ENCODE measurements around the gene MIAT.

- TF ChIP-seq GATA2 (IDR thresholded peaks at IDR 0.05; ENCODE audit: low read depth, low read length) (no peak), GATA3 (IDR thresholded peaks at IDR 0.05; ENCODE audit: low read depth, low read length) (no peak)
Measured at GRCh38 chr22:26650722-26651421, 6.5 kb upstream of the MIAT start.

All from SH-SY5Y (cell line).